ENCODE results near the gene KDM3A.

DNA sequence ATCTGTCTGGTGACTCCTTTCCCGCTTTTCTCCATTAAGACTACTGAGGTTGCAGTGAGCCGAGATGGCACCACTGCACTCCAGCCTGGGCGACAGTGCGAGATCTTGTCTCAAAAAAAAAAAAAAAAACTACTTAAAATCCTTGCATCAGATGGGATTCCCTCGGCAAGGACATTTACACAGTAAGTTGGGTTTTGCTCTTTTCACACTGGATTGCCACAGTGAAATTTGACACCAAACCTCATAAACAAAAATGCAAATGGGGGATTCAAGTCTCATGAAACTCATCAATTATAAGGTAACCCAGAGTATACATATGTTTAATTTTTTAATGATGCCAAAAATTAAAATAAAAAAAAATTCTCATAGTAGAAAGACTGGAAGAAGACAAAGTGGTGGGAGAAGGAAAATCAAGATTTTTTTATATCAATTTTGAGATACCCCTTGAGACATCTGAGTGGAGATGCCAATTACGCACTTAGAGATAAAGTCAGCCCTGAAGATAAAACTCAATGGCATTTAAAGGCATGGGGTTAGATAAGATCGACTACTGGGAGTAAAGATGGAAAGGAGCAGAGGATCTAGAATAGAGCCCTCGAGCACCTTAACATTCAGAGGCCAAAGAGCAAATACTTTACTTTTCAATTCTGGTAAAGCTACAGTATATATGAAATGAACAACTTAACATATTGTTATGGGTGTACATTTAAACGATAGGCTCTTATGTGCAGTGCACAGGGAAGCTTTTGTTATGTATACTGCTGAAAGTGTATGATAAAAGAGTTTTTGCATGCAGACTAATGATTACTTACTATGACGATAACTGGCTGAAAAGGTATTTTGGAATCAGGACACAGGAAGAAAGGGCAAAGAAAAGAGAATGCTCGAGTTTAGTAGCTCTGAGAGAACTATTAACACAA is 84.5 kb downstream of the KDM3A start:
- no peak for TF ChIP-seq POLR2A (IDR thresholded peaks at IDR 0.05; ENCODE audit: extremely low read depth, insufficient read length)
- TF ChIP-seq, protein P1, sequence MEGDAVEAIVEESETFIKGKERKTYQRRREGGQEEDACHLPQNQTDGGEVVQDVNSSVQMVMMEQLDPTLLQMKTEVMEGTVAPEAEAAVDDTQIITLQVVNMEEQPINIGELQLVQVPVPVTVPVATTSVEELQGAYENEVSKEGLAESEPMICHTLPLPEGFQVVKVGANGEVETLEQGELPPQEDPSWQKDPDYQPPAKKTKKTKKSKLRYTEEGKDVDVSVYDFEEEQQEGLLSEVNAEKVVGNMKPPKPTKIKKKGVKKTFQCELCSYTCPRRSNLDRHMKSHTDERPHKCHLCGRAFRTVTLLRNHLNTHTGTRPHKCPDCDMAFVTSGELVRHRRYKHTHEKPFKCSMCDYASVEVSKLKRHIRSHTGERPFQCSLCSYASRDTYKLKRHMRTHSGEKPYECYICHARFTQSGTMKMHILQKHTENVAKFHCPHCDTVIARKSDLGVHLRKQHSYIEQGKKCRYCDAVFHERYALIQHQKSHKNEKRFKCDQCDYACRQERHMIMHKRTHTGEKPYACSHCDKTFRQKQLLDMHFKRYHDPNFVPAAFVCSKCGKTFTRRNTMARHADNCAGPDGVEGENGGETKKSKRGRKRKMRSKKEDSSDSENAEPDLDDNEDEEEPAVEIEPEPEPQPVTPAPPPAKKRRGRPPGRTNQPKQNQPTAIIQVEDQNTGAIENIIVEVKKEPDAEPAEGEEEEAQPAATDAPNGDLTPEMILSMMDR (IDR thresholded peaks at IDR 0.05; ENCODE audit: low read depth, low read length): no peak
- TF ChIP-seq, protein P2, sequence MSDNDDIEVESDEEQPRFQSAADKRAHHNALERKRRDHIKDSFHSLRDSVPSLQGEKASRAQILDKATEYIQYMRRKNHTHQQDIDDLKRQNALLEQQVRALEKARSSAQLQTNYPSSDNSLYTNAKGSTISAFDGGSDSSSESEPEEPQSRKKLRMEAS (IDR thresholded peaks at IDR 0.05; ENCODE audit: low read depth, low read length): no peak
- no peak for TF ChIP-seq MYC (IDR thresholded peaks at IDR 0.05; ENCODE audit: low read depth, low read length)

All from NB4 (cell line).